HL-60 (cell line): Measurements from ENCODE around the gene ATP2B3.

ENCODE experiments used
- POLR2AphosphoS5 ChIP-seq: IDR thresholded peaks from 2 replicates; pipeline ENCODE4 v1.6.1; 2012; ENCODE audit warnings: low read depth
- SPI1 ChIP-seq: IDR thresholded peaks from 2 replicates; pipeline ENCODE4 v1.6.1; 2012; ENCODE audit warnings: low read depth, mild to moderate bottlenecking, borderline replicate concordance
- TF ChIP-seq, protein P1 (sequence below): IDR thresholded peaks from one replicate; pipeline ENCODE4 v1.5.1; 2011; ENCODE audit warnings: low read length, control low read depth, inconsistent platforms; ENCODE audit not compliant: insufficient read depth

GRCh38 chrX:153602601-153603000 is 85.2 kb downstream of the ATP2B3 start:
- TF ChIP-seq POLR2AphosphoS5 (no peak), SPI1 (no peak)
- TF ChIP-seq, protein P1, sequence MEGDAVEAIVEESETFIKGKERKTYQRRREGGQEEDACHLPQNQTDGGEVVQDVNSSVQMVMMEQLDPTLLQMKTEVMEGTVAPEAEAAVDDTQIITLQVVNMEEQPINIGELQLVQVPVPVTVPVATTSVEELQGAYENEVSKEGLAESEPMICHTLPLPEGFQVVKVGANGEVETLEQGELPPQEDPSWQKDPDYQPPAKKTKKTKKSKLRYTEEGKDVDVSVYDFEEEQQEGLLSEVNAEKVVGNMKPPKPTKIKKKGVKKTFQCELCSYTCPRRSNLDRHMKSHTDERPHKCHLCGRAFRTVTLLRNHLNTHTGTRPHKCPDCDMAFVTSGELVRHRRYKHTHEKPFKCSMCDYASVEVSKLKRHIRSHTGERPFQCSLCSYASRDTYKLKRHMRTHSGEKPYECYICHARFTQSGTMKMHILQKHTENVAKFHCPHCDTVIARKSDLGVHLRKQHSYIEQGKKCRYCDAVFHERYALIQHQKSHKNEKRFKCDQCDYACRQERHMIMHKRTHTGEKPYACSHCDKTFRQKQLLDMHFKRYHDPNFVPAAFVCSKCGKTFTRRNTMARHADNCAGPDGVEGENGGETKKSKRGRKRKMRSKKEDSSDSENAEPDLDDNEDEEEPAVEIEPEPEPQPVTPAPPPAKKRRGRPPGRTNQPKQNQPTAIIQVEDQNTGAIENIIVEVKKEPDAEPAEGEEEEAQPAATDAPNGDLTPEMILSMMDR, result no peak
